ENCODE measurements around the gene DPT.

DNA sequence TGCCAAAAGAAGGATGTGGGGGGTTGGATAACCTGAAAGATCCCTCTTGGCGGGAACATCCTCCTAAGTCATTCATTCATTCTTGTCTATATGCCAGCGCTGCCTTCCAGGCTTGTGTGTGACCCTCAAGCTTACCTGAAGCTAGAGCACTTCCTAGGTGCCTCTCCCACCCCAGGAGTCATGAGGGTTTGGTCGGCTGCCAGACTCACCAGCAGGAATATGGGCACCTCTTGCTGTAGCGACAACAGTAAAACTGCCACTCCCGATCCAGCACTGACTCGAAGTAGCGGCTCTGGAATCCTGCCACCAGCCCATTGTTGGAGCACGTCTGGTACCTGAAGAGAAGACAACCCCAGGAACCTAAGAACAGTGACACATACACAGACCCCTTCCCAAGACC, 15.0 kb downstream of the DPT start:
- no peak for TF ChIP-seq CTCF (conservative IDR thresholded peaks at IDR 0.05)
- no peak for TF ChIP-seq ZFX (IDR thresholded peaks at IDR 0.05)
